Testis (tissue), 2 donors: Measurements from ENCODE around the gene FBXL17.
"Not testable (repeated sequence)": the region's sequence is repeated elsewhere in the genome, so short reads cannot be mapped to it uniquely, and the experiment has no call there.

Source experiments
- CTCF ChIP-seq, 3 experiments: fragments of 450-650 bp in 2 of 3; fragments of 200-600 bp in 1 of 3; sonication (generic) in 1 of 3; IDR thresholded peaks; one replicate each; pipeline ENCODE4 v1.5.1; 2016 to 2019; ENCODE audit warnings: antibody characterized with exemption in 3 of 3, mild to moderate bottlenecking in 2 of 3, moderate library complexity in 1 of 3
- POLR2A ChIP-seq: fragments of 450-650 bp; IDR thresholded peaks from one replicate; pipeline ENCODE4 v1.6.1; 2017; ENCODE audit warnings: antibody characterized with exemption, mild to moderate bottlenecking, moderate library complexity

GRCh38 chr5:108396837-108397236, 14.9 kb upstream of the FBXL17 start:
- TF ChIP-seq CTCF (IDR thresholded peaks at IDR 0.05); POLR2A: not testable (repeated sequence)
